Jurkat, Clone E6-1 (cell line): ENCODE results near the gene SLC1A7.

Experiments
- DNase-seq: peaks from one replicate; pipeline ENCODE4 v3.0.0-alpha.2; 2011; ENCODE audit warnings: low read depth, low spot score
- H3K4me3 ChIP-seq: 2 replicates; pipeline ENCODE4 v1.5.1; 2011; ENCODE audit warnings: mild to moderate bottlenecking, low read length, control low read depth, moderate library complexity

SLC1A7 gene

DNA sequence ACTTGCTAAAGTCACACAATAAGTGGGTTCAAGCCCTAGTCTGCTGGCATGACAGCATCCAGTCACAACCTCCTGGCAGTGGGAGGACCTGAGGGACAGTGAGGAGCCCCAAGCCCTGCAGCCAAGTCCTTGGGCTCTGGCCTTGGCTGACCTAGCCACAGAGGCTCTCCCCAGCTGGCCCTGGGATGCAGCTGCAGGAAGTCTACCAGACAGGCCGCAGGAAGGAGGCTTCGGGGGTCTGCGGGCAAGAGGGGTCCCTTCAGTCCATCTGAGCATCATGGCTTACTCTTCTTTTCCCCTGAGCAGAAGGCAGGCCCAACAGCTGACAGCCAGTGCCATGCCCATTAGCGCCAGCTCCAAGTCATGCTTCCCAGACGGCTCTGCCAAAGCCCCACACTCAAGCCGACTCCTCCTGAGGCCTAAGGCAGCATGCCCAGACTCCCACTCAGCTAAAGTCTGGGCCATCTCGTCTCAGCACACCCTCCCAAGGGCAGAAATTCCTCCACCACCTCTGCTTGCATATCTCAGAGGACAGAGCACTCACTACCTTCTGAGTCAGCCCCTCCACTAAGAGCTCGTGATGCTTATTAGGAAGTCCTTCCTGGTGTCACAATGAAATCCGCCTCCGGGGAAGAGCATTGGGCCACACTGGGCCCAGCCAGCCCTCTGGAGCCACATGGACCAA is 20.1 kb downstream of the SLC1A7 start:
- no peak overlapping the region for H3K4me3 ChIP-seq
- DNase-seq: no peak

DNA sequence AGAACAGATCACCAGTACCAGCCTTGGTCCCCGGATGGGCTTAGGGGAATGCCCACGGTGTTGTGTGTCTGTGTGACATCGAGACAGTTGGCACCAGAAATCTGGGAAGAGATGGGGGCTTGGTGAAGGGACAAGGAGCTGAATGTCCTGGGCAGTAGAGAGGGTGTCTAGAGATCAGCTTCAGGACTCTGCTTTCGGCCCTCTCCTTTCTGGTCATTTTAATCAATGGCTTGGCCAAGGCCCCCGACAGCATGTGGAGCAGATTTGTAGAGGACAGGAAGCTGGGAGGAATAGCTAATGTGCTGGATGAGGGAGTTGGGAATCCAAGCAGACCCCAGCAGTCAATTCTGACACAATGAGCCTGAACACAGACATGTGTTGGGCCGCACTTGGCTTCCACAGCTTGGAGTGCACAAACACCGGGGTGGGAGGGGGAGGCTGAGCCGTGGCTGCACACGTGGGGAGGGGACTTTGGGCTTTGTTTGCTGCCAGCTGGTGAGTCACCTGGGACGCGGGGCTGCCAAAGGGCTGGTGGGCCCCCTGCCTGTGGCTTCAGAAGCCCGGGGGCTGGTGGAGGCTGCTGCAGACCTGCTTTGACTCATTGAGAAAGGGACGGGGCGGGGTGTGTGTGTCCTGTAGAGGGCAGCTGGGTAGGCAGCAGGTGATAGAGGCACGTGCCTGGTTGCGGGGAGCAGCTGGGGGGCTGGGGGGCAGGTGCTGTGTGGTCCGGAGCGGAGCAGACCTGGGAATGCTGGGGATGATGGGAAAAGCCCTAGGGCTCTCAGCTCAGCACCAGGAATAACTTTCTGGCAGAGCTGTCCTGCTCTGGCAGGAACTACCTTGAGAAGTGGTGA is 20.9 kb downstream of the SLC1A7 start:
- H3K4me3 ChIP-seq: no peak overlapping the region
- no peak for DNase-seq

DNA sequence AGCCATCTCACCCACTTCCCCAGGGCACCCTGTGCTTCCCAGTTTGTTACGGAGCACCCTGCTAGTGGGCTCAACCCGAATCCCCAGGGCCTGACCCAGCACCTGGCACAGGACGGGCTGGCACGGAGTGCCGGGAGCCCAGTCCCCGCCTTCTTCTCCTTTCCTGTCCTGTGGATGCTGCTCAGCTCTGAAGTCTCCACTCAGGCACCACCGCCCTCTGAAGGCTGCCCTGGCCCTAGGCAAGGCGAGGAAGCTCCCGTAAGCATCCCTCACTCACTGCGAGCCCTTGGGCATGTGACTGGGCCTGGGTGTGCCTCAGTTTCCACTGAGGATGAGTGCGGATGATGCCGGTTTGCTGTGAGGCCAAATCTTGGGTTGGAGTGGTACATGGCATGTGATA is 21.8 kb downstream of the SLC1A7 start:
- H3K4me3 ChIP-seq: no peak overlapping the region
- no peak for DNase-seq

DNA sequence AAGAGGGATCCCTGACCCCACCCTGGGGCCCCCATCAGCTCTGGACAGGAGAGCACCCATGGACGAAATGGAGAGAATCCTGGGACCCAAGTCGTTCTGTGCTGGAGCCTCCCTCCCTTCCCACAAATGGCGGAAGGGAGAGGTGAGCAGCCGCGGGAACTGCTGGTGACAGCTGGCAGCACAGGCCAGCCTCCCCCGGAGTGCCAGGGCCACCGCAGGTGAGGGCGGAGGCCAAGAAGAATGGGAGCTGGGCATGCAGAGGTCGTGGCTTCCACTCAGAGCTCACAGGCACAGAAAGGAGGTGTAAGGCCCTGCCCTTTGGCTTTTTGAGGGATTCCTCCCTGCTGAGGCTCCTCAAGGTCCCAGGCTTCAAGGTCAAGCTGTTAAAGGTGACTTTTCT is 24.6 kb downstream of the SLC1A7 start:
- DNase-seq: no peak
- no peak overlapping the region for H3K4me3 ChIP-seq

DNA sequence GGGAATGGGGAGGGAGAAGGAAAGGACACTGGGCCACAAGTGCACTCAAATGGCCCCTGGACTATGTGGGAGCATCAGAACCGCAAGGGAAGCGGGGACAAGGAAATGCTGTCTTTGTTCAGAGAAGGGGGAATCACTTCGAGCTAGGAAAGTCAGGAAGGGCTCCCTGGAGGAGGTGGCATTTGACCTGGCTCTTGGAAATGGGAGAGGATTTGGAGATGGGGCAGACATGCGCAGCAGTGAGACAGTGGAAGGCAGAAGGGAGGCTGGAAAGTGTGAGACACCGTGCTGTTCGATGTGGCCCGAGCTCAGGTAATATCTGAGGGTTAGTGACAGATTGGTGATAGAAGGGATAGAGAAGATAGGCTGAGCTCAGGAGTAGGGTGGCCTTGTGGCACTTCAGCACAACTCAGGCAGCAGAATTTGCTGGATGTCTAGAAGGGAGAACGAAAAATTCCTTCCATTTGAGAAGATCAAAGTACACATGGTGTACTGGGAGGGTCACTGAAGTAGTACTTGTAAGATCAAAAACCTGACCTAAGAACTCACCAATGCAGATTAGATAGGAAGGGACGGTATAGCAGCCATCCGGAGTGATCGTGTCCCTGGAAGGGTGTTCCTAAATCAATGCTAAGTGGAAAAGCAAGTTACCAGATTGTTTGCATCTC is 25.4 kb downstream of the SLC1A7 start:
- H3K4me3 ChIP-seq: no peak overlapping the region
- DNase-seq: no peak

DNA sequence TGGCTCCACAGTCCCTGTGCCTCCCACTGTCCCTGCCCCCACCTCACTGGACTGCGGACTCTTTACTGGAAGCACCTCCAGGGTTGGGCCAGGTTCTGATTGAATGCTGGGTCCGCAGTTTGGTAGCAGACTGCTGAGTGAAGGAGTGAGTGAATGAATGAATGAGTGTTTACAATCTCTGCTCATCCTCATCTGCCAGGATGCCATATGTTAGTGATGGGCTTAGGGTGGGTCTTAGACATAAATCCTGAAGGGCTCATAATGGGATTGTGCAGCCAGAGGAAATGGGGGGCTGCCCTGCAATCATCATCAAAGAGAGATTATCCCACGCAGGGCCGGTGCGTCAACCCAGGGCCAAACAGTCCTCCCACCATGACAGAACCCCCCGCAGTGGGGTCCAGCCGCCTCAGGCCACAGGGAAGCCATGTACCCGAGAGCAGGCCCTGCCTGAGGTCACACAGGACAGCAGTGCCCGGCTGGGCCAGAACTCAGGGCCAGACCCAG is 26.1 kb downstream of the SLC1A7 start:
- no peak for DNase-seq
- no peak overlapping the region for H3K4me3 ChIP-seq

DNA sequence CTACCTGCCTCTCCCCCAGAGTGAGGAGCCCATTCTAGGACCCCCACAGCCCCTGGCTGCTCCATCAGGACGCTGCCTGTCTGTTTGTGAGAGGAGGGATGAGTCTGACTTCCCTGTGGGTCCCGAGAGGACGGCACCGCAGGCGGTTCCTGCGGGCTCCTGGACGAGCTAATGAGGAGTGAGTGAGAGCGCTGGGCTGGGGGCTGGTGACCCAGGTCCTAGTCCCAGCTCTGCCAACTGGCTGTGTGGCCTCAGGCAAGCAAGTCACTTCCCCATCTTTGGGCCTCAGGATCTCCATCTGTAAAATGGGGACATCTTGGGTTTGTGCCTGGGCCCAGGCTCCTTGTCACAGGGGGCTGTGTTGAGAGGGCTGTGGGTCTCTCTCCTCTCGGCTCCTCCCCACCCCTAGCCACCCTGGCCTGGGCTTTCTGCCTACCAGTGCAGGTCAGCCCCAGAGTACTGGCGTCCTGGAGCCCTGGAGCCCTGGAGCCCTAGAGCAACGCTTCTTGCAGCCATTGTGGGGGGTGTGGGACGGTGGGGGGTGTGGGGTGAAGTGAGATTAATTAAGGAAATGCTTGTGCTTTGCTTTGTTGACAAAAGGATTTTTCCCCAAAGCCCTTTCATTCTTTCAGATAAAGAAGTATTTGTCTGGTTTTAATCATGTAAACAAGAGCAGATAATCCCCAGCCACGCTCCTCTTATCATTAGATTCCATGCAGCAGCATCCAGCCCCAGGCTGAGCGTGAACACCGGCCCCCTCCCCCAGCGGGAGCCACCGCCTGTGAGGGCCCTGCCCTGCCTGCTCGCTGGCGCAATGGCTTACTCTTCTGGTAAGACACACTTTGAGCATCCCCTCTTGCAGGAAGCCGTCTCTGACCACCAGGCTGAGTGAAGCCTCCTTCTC is 26.8 kb downstream of the SLC1A7 start:
- H3K4me3 ChIP-seq: no peak overlapping the region
- DNase-seq: no peak

DNA sequence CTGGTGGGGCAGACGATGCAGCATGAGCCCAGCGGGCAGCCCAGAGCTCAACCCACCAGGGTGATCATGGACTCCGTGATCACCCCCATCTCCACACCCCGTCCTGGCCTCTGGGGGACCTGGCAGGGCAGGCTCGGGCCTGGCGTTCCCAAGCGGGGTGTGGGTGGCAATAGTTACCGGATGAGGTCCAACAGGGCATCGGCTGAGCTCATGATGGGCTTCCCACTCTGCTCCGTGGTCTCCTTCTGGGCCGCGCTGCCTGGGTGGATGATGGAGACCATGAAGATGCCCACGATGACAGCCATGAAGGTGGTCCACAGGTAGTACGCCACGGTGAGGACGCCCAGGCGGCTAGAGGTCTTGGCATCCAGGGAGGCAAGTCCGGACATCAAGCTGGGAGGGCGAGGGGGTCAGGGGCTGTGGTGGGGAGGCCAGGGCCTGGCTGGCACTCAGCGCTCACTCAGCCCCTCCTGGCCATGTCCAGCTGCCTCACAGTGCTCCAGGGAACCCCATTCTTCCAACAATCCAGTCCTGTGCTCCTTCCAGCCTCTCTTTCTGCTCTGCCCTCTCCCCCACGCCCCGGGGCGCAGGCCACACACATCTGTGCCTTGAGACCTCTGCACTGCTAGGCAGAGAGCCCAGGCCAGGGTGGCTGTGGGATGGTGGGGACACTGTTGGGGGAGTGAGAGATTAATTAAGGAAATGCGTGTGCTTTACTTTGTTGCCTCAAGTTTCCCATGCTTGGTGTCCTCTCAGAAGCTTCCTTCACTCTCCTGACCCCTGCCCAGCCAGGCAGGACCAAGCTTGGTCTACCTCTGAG is 27.6 kb downstream of the SLC1A7 start:
- no peak overlapping the region for H3K4me3 ChIP-seq
- no peak for DNase-seq

DNA sequence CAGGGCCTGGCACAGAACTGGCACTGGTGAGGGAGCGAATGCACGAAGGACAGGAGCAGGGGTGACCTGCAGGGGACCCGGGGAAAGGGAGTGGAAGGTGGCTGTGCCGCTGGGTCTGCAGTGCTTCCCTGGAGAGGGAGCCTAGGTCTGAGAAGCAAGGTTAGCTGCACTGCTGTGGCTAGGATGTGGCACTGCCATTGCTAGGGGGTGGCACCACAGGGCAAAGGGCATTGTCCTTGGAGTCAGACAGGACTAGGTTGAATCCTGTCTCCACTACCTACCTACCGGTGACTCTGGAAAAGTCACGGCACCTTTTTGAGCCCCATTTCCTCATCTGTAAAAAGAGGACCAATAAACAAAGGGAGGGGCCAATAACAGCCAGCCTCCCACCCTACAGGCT is 28.3 kb downstream of the SLC1A7 start:
- no peak overlapping the region for H3K4me3 ChIP-seq
- DNase-seq: no peak

DNA sequence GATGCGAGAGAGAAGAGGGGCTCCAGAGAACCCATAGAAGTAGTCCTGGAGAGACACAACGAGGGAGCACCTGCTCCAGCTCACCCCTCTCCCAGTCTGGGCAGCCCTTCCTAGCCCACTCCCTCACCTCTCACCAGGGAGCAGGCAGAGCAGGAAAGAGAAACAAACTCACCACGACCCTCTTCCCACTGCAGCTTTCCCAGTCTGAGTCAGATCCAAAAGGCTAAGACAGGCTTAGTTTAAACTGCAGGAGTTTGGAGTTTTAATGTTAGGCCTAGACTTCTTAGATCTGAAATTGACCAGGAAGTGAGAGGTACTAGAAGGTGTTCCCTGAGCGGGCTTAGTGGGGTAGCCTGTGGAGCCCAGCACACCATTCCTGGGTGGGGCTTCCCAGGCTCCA is 29.6 kb downstream of the SLC1A7 start:
- H3K4me3 ChIP-seq: no peak overlapping the region

DNA sequence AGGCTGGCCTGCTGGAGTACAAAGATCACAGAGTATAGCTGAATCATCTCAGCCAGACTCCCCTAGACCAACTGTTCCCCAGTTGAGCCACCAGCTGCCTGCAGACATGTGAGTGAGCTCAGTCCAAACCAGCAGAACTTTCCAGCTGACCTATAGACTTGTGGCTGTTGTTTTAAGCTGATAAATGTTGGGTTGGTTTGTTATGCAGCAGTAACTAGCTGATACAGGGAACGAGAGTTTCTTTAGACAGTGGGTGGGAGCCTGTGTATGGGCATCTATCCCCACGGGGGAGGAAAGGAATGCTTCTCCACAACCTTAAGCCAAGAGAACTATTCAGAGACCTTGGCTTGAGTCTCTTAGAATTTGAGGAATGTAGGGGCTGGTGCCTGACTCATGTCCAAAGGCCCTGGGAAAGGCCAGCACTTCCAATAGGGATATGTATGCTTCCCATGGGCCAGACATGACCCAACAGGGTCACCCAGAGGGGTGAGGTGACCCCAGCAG is 30.1 kb downstream of the SLC1A7 start:
- no peak overlapping the region for H3K4me3 ChIP-seq
- DNase-seq: no peak

More for the DNA sequence above, 29.6 kb downstream of the SLC1A7 start:
- no peak for DNase-seq

DNA sequence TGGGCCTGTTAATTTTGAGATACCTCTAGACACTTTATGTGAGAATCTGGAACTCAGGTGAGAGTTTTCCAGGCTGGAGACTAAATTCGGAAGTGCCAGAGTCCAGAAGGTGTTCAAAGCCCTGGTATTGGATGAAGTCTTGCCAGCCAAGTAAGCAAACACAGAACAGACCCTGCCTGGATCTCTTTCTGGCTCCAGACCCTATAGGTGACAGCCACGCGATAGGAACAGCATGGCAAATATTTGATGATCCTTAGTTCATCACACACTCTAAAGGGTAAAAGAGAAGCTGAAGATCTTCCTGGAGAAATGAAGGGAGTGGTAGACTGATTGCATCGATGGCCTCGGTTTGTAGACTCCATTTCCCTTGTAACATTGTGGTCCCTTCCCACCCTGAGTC is 30.7 kb downstream of the SLC1A7 start:
- no peak for DNase-seq
- no peak overlapping the region for H3K4me3 ChIP-seq

DNA sequence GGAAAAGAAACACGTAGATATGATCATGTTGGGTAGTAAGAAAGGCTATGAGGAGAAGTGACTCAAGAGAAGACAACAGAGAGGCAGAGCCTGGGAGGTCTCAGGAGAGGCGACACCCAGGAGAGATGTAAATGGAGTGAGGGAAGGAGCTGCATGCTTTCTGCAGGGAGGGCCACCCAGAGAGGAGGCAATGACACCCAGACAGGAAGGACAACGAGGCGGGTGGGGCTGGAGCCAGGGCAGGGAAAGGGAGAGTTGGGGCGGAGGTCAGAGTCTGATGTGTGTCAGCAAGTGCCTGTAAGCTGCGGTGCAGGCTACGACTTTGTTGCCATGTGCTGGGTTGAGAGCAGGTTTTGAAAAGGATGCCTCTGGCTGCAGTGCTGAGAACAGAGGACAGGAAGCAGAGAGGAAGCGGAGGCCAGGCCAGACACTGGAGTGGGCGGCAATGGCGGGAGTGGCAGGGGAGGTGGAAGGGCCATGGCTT is 31.3 kb downstream of the SLC1A7 start:
- DNase-seq: no peak
- no peak overlapping the region for H3K4me3 ChIP-seq

DNA sequence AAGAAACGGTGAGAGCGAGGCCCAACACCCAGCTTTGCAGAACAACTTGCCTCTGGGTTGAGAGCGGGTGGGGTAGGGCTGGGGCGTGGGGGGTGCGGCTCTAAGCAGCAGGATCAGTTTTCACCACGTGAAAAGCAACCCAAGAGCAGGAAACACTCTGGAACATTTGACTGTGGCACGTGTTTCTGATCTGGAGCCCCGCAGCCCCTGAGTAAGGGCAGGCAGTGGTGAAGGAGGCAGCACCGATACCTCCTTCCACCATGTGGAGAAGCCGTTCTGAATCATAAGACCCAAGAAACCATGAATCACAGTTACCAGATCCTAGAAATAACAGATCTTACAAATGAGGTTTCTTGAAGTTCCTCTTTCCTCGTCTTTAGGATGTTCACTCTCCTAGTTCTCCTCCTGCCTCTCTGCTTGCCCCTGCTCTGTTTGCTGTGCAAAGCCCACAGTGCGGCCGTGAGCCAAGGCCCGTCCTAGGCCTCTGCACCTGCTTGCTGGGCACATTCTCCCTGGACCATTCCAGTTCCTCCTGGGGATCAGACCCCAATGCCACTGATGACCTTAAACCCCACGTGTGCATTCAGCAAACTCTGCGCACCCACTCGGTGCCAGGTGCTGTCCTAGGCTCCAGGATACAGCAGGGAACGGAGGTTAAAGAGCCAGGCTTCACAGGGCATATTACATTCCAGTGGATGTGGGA is 31.9 kb downstream of the SLC1A7 start:
- no peak for DNase-seq
- H3K4me3 ChIP-seq: no peak overlapping the region

DNA sequence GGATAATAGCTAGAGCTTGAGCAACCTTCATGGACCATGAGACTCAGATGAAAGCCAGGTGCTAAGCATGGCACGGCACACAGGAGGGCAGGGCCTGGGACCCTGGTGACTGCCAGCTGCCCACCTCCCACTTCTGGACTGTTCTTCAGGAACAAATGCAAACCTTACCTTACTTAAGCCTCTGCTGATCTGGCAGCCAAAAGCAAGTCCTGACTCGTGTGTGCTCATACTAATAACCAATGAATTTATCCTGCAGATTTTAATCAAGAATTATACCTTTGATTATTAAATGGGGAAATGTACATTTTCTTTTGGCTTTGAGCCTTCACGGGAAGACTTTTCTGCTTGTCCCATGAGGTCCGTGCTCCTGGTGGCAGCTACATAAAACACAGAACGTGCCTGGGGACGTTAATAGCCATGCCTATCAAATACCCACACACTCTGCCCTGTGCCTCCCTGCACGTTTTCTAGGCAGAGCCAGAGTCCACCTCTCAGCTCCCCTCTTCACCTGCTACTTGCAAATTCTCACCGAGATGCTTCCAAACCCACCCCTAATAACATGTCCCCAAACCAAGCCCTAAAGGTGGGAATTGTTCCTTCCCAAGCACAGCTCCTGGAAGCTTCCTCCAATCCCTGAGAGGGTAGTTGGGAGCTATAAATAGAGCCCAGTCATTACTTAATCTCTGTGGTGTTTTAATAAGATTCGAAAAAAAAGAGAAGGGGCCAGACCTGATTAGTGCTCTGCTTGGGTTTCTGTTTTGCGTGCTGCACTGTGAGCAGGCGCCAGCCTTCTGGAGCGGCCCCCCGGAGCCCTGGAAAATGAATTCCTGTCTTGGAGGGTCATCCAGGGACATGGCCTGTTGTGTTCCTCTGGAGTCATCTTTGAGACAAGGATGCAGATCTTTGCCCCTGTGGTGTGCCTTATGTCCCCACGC is 33.5 kb downstream of the SLC1A7 start:
- DNase-seq: no peak
- no peak overlapping the region for H3K4me3 ChIP-seq

DNA sequence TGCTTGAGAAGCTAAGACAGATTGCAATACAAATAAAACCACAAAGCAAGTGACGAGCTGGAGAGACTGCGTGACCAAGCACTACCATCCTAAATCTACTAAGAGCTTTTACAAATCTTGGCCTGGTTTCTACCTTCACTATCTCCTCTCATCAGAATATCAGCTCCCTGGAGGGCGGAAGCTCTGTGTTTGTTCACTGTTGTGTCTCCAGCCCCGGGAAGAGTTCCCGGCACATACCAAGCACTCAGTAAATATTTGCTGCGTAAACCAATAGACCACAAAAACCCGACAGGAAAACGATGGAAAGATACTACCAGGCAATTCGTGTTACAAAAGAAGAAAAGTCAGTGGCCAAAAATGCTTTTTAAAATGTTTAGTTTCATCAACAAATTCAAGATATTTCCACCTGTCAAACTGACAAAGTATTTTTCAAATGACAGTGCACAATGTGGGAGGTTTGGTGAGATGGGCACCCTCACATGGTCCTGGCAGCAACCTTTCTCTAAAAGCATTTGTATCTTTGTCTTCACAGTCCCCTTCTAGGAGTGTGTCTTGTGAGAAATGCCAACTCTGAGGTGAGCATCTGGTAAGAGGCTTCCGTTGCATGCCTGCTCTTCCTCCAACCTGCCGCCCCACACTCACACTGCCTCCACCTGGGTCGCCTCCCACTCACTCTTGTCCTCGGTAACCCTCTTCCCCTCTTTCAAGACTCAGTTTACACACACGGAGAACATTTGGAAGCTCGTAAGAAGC is 34.7 kb downstream of the SLC1A7 start:
- DNase-seq: peak; percentile 71
- peak overlapping the region; percentile 23 for H3K4me3 ChIP-seq
